GM19025 (cell line): ENCODE measurements around the gene FOXC2.

Experiments used
- ATAC-seq: cut with Tn5 transposase; IDR thresholded peaks from one replicate; pipeline ENCODE4 v1.9.1; 2021; ENCODE audit warnings: mild to moderate bottlenecking, low read depth, moderate library complexity; ENCODE audit not compliant: unreplicated experiment

FOXC2 gene

DNA sequence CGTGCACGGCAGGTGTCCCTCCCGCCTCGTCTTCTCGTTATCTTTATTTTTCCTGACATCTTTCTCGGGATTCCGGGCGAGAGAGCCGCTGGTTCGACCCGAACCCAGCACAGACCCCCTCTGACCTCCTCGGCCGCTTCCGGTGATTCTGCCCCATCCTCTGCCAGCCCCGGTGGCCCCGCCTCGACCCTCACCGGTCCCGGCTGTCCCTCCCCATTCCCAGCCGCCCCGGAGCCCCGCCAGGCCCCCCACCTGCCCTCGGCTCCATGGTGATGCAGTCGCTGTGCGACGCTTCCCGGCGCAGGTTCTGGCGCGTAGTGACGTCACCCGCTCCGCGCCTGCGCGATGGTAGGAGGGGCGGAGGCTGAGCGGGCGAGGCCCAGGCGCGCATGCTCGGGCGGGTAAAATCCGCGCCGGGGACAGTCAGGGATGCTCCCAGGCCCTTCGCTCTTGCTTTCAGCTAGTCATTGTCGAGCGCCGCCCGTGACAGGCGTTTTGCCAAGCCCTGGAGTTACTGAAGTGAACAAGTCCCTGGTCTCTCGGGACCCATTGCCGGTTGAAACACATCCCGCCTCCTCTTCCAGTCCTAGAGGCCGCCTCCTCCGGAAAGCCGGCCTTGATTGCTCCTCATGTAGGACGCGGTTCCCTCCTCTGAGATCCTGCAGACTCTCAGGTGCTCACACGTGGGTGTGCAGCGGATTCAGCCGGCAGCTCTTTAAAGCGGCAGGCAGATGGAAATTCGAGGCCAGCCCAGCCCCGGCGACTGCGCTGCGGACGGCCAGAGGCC is 11.5 kb upstream of the FOXC2 start, which contains the start of gene MTHFSD:
TSS of gene MTHFSD (minus strand) at position 319 of the 787 bp plus-strand sequence. CDS start at position 268, 51 bp downstream.
- peak; percentile 84 for ATAC-seq

DNA sequence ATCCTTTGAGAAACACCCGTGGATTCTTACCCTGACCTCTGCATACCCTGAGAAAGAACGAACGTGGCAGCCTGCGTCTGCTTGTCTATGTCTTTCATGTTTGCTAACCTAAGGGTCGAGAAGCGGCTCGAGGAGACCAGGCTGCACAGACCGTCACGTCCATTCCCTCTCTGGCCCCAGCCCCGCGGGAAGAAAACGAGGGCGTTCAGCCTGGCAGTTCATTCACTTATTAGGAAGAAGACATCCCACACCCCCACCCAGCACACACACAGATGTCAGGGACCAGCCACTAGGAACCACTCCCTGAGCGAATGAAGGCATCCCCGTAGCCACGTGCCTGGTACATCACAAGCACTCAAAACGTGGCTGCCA is 10.9 kb upstream of the FOXC2 start:
- ATAC-seq = no peak

DNA sequence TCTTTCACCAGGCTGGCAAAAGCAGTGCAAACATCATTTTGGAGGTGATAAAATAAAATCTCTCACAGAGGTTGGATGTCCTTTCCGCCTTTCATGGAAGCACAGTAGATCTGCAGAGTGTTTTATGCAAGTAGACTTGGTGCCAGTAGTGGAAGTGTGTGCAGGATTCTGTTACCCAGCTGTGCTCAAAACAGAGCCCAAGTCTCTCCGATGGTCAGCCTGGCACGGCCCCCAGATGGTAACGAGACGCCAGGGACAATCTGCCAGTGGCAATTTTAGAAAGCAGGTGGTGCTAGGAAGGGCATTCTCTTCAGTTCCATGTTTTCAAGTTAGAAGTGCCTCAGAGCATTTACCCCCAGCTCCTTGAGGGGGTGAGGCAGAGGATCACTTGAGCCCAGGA is 10.1 kb upstream of the FOXC2 start:
- ATAC-seq = no peak

DNA sequence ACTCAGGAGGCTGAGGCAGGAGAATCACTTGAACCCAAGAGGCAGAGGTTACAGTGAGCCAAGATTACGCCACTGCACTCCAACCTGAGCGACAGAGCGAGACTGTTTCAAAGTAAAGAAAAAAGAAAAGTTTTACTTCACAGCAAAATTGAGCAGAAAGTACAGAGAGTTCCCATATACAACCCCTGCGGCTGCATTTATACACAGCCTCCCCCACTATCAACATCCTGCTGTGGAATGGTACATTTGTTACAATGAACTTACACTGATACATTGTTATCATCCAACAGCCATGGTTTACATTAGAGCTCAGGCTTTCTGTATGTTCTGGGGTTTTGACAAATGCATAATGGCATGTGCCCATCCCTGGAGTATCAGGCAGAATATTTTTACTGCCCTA is 9.0 kb upstream of the FOXC2 start:
- no peak for ATAC-seq

DNA sequence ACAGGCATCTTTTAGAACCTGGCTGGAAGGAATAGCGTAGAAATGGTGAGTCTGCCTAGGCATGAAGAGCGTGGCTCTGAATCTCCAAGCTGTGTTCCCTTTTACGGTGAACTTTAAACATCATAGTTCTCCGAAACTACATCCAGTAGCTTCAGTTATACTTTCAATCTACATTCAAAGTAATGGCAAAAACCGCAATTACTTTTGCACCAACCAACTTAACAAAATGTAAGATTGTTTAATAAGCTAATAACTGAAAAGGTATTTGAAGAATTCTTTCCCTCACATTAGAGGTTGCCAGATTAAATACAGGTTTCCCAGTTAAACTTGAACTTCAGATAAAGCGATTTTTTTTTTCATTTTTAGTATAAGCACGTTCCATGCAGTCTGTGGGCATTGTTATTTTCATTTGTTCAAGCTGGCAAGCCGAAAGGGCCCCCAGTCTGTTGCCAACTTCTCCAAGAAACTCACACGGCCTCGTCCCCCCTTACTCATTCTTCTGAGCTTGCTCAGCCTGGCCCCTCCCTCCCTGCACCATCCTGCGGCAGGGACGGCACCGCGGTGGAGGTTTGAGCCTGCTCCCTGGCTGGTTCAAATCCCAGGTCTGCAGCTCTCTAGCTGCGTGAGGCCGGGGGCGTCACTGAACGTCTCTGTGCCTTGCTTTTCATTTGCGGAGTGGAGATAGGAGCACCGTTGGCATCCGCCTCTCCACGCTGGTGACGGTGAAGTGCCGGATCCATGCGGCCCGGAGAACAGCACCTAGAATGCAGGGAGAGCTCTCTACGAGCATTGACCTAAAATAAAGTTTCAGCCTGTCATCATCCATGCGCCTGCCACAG is 8.1 kb upstream of the FOXC2 start:
- ATAC-seq = no peak

DNA sequence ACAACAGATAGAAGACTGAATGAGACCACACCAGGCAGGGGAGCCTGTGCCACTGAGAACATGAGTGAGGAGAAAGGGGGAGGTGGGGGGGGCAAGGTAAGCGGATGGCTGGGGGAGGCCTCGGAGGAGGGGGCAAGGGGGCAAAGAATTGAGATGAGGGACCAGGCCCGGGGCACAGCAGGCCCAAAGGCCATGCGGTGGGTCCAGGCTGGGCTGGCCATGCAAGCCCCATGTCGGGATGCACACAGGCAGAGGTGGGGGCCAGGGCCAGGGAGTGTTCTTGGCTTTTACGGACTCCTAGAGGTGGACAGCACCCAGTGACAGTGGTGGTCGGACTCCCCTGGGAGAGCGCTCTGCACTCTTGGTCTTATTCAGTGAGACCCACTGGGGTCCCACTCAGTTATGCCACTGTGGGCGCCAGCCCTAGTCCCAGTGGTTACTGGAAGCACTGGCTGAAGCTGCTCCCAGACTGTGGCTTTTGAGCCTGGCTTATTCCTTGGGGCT is 6.8 kb upstream of the FOXC2 start:
- no peak for ATAC-seq

DNA sequence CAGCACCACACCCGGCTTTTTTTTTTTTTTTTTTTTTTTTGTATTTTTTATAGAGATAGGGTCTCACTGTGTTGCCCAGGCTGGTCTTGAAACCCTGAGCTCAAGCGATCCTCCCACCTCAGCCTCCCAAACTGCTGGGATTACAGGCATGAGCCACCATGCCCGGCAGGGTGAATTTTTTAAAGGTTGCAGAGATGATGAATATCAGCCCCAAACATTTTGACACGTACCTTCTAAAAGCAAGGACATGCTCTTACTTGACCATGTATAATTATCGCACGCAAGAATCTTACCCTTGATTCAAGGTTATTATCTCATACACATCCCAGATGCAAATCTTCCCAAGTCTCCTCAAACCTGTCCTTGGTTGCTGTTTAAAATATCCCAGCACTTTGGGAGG is 4.3 kb upstream of the FOXC2 start:
- no peak for ATAC-seq

DNA sequence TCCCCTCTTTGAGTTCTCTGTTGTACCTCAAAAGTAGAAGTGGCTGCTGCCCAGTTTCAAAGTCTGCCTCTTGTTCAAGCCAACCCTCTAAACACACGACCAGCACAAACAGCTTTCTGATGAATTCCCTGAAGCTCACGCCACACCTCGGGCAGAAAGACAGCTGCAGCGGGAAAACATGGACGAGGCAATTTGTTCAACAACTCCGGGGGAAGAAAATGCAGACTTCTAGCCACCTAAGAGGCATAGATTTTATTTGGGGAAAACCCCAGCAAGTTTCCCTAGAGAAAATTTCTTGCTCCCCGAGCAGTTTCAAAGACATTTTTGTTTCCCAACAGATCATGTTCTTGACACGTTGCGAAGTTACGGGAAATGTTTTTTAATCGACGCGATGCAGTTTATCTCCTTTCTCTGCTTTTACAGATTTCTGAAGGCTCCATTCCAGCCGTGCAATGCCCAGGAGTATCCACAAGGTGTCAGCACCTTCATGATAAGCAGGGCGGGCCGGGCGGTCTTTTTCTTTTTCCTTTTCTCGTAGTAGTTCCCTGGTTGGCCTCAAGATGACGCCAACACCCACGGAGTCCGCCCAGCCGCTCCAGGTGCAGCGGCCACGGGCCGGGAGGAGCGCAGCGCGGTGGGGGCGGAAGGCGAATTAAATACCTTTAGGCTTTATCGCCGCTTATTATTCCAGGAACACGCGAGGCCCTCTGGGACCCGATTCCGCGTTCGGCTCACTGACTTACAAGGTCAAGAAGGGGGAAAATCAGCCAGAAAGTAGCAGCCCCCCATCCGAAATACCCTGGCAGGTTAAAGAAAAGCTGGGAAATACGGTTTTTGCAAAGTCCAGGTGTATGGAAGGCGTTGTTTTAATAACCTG is 2.9 kb upstream of the FOXC2 start:
- ATAC-seq = peak; percentile 60

DNA sequence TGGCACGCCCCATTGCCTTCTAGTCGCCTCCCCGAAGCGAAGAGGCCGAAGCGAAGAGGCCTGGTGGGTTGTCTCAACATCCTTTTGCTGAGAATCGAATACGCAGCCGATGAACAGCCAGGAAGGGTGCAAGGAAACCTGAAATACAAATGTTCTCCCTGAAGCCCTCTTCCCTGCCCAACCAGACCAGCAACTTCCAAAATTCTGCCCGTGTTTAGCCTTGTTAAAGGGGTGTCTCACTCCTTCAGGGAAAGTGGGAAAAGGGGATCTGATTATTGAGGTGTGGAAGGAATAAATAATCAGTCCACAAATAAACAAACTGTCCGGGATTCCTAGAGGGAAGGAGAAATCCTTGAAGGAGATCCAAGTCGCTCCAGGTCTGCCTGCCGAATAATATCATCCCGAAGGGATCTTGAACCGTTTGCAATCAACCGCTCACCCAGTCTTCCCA is 1.4 kb upstream of the FOXC2 start:
- ATAC-seq = no peak

DNA sequence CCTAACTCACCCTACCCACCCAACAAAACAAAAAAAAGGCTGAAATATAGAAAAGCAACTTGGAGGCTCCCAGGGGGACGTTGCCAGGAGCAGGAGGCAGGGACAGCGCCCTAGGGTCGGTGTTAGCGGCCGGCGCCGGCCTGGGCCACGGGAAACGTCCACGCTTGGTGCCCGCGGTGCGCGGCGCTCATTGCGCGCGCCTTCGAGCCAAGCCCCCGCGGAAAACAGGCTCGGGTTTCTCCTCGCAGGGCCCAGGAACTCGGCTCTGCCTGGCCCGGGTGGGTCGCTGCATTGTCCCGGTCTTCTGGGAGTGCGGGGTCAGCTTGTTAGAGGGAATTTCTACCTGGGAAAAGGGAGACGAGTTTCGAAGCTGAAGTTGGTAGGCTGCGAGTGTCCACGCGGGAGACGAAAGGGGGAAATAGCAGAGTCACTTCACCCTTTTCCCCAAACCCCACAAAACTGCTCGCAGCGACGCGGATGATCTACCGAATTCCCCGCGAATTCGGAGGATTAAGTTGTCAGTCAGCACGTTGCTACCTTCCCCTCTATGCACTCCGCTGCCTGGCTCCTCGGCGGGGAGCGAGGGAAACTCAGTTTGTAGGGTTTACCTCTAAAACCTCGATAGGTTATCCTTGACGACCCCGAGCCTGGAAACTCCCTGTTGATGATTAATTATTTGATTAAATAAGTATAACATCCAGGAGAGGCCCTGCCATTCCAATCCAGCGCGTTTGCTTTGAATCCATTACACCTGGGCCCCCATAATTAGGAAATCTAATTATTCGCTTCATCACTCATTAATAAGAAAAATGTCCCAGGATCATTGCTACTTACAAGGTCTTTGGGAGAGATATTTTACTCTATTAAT is 751 bp upstream of the FOXC2 start:
- ATAC-seq = no peak

DNA sequence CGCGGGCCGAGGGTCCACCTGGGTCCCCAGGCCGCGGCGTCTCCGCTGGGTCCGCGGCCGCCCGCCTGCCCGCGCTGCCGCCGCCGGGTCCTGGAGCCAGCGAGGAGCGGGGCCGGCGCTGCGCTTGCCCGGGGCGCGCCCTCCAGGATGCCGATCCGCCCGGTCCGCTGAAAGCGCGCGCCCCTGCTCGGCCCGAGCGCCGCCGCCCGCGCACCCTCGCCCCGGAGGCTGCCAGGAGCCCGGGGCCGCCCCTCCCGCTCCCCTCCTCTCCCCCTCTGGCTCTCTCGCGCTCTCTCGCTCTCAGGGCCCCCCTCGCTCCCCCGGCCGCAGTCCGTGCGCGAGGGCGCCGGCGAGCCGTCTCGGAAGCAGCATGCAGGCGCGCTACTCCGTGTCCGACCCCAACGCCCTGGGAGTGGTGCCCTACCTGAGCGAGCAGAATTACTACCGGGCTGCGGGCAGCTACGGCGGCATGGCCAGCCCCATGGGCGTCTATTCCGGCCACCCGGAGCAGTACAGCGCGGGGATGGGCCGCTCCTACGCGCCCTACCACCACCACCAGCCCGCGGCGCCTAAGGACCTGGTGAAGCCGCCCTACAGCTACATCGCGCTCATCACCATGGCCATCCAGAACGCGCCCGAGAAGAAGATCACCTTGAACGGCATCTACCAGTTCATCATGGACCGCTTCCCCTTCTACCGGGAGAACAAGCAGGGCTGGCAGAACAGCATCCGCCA is 504 bp downstream of the FOXC2 start:
- no peak for ATAC-seq

DNA sequence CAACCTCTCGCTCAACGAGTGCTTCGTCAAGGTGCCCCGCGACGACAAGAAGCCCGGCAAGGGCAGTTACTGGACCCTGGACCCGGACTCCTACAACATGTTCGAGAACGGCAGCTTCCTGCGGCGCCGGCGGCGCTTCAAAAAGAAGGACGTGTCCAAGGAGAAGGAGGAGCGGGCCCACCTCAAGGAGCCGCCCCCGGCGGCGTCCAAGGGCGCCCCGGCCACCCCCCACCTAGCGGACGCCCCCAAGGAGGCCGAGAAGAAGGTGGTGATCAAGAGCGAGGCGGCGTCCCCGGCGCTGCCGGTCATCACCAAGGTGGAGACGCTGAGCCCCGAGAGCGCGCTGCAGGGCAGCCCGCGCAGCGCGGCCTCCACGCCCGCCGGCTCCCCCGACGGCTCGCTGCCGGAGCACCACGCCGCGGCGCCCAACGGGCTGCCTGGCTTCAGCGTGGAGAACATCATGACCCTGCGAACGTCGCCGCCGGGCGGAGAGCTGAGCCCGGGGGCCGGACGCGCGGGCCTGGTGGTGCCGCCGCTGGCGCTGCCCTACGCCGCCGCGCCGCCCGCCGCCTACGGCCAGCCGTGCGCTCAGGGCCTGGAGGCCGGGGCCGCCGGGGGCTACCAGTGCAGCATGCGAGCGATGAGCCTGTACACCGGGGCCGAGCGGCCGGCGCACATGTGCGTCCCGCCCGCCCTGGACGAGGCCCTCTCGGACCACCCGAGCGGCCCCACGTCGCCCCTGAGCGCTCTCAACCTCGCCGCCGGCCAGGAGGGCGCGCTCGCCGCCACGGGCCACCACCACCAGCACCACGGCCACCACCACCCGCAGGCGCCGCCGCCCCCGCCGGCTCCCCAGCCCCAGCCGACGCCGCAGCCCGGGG is 1.3 kb downstream of the FOXC2 start:
- ATAC-seq = no peak

DNA sequence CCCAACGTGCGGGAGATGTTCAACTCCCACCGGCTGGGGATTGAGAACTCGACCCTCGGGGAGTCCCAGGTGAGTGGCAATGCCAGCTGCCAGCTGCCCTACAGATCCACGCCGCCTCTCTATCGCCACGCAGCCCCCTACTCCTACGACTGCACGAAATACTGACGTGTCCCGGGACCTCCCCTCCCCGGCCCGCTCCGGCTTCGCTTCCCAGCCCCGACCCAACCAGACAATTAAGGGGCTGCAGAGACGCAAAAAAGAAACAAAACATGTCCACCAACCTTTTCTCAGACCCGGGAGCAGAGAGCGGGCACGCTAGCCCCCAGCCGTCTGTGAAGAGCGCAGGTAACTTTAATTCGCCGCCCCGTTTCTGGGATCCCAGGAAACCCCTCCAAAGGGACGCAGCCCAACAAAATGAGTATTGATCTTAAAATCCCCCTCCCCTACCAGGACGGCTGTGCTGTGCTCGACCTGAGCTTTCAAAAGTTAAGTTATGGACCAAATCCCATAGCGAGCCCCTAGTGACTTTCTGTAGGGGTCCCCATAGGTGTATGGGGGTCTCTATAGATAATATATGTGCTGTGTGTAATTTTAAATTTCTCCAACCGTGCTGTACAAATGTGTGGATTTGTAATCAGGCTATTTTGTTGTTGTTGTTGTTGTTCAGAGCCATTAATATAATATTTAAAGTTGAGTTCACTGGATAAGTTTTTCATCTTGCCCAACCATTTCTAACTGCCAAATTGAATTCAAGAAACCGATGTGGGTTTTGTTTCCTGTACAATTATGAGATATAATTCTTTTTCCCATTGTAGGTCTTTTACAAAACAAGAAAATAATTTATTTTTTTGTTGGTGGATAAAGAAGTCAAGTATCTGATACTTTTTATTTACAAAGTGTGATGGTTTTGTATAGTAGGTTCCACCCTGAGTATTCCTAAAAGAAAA is 2.3 kb downstream of the FOXC2 start:
- ATAC-seq = no peak

DNA sequence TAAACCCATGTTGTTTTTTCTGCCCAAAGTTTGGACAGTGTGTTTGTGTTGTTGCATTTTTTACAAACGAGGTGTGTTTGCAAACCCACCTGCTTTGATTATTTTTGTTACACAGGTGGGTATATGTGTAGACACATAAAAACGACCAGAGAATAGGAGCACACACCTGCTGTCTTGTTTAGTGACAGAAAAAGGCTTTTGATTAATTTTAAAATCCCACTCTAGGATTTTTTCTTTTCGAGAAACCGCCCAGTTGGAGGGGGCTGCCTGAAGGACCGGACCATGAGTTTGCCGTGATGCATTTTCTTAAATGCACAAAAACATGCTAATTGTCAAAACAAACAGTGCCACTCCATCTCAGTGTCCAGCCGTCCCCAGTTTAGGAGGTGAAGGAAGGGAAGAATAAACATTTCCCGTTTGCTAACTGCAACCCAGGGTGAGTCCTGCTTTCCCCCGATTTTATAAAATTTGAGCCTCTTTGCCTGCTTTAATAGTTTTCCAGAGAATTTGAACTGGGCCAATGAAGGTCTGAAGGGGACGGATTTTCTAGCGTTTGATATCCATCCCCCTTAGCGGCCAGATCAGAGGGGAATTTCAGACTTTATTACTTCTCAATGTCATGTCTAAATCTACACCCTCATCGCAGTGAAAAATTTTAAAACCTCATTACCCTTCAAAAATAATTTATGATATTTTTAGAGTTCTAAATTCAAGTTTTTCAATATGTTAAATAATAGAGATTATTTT is 3.2 kb downstream of the FOXC2 start:
- no peak for ATAC-seq

DNA sequence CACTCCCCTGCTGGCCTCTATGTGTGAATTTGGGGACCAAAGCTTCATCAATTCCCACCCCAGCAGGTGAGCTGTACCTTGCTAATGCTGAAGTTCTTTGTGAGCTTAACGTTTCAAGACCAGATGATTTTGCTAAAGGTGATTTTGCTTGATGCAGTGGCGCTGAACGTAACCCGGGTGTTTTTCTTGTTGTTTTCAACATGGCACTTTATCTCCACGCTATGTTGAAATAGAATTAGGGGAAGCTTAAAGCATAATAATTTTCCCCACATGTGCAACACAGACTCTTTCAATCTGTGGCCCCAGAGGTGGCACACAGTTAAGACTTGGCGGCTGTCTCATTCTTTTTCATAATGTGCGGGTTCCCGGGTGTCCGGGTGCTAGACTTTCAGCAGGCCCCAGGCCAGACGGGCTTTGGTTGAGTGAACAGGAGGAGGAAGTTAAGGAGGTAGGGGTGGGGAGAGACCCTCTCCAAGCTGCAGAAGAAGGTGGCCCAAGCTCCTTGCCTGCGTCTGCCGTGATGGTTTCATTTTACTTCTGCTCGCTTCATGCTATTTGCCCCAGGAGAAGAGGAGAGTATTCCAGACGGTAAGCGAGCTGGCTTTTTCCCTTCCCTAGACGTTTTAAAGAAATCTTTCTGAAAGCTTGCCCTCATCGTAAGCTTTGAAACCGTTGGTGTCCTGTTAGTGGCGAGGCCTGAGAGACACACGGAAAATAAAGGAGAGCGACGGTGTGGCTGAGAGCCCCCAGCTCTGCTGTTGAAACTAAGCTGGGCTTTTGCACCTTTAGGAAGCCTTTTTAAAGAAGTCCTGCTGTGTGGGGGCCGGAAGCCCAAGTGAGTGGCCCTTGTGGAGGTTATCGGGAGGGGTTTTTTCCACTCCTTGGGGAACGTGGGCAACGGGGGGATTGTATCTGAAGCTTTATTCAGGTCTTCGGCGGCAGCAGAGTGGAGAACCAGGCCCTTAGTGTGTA is 4.2 kb downstream of the FOXC2 start:
- ATAC-seq = no peak
